ENCODE data around the gene MTRF1L.

DNA sequence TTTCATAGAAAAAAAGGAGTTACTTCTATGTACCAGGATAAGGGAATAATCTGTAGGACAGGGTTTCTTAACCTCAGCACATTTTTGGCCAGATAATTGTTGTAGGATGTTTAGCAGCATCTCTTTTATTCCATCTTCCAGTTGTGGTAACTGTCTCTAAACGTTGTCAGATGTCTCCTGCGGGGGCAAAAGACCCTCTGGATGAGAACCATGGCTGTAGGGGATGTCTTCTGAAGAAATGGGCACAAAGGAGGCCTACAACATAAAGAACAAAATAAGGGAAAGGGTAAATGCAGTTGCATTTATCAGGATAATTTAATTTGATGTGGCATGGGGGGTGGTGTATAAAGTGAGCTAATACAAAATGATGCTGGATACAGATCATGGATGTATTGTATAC, 15.5 kb downstream of the MTRF1L start:
- TF ChIP-seq OSR1 (CRISPR knock-in tag; IDR thresholded peaks at IDR 0.05): no peak
- no peak for TF ChIP-seq ZFP30 (CRISPR knock-in tag; IDR thresholded peaks at IDR 0.05)
- no peak for TF ChIP-seq PPARA (CRISPR knock-in tag; IDR thresholded peaks at IDR 0.05; ENCODE audit: borderline replicate concordance)
- no peak for TF ChIP-seq GLIS3 (CRISPR knock-in tag; IDR thresholded peaks at IDR 0.05)
- TF ChIP-seq, protein P1, sequence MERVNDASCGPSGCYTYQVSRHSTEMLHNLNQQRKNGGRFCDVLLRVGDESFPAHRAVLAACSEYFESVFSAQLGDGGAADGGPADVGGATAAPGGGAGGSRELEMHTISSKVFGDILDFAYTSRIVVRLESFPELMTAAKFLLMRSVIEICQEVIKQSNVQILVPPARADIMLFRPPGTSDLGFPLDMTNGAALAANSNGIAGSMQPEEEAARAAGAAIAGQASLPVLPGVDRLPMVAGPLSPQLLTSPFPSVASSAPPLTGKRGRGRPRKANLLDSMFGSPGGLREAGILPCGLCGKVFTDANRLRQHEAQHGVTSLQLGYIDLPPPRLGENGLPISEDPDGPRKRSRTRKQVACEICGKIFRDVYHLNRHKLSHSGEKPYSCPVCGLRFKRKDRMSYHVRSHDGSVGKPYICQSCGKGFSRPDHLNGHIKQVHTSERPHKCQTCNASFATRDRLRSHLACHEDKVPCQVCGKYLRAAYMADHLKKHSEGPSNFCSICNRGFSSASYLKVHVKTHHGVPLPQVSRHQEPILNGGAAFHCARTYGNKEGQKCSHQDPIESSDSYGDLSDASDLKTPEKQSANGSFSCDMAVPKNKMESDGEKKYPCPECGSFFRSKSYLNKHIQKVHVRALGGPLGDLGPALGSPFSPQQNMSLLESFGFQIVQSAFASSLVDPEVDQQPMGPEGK (CRISPR knock-in tag; IDR thresholded peaks at IDR 0.05; ENCODE audit: borderline replicate concordance): no peak
- TF ChIP-seq ZNF70 (CRISPR knock-in tag; IDR thresholded peaks at IDR 0.05): no peak
- no peak for TF ChIP-seq TOX (CRISPR knock-in tag; IDR thresholded peaks at IDR 0.05; ENCODE audit: borderline replicate concordance)
- no peak for TF ChIP-seq ZNF565 (CRISPR knock-in tag; conservative IDR thresholded peaks at IDR 0.05; ENCODE audit: low read depth)
- no peak for TF ChIP-seq BACH2 (CRISPR knock-in tag; IDR thresholded peaks at IDR 0.05; ENCODE audit: borderline replicate concordance)
